Measurements from ENCODE around the gene USP13.

USP13 gene

DNA sequence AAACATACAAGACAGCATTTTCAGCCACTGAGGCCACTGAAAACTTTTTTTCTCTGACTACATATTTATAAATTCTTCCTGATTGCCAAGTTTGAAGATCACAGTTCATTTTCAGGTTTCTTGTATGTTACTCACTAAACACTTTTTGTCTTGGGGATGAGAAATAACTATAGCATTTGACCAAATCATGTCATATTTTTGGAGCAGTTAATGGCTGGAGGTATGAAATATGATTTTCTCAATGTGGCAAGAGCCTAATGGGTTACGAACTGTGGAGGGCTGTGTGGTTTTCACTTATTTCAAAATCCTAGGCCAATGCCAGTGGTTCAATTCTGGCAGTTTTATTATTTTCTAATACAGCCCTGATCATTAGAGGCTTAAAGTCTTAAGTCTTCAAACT, 64.4 kb downstream of the USP13 start:
- H3F3A ChIP-seq (ENCODE audit: low read depth): no peaks in the 10 kb centered on the region; the same call in 1 of the 2 replicates
- no peaks in the 10 kb centered on the region for H3K9me3 ChIP-seq (ENCODE audit: insufficient read depth, low read depth, low read length)
- peaks cover 3% of the 10 kb centered on the region for H3K4me1 ChIP-seq (ENCODE audit: insufficient read depth, low read length, poor library complexity, severe bottlenecking)
- no peaks in the 10 kb centered on the region for H4K20me1 ChIP-seq (ENCODE audit: insufficient read depth, low read length, poor library complexity, severe bottlenecking)
- no peak overlapping the region for H3K9ac ChIP-seq (ENCODE audit: low read depth, low read length, poor library complexity, severe bottlenecking)
- peaks cover 3% of the 10 kb centered on the region; the same call in 1 of the 2 replicates for H3K79me2 ChIP-seq (ENCODE audit: insufficient read depth, low read length)
- no peak overlapping the region for H3K4me2 ChIP-seq (ENCODE audit: low read depth, low read length, poor library complexity, severe bottlenecking)
- TF ChIP-seq EZH2phosphoT487 (IDR thresholded peaks at IDR 0.05; ENCODE audit: borderline replicate concordance): no peak
- TF ChIP-seq, protein P1, sequence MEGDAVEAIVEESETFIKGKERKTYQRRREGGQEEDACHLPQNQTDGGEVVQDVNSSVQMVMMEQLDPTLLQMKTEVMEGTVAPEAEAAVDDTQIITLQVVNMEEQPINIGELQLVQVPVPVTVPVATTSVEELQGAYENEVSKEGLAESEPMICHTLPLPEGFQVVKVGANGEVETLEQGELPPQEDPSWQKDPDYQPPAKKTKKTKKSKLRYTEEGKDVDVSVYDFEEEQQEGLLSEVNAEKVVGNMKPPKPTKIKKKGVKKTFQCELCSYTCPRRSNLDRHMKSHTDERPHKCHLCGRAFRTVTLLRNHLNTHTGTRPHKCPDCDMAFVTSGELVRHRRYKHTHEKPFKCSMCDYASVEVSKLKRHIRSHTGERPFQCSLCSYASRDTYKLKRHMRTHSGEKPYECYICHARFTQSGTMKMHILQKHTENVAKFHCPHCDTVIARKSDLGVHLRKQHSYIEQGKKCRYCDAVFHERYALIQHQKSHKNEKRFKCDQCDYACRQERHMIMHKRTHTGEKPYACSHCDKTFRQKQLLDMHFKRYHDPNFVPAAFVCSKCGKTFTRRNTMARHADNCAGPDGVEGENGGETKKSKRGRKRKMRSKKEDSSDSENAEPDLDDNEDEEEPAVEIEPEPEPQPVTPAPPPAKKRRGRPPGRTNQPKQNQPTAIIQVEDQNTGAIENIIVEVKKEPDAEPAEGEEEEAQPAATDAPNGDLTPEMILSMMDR (conservative IDR thresholded peaks at IDR 0.05; ENCODE audit: low read length): no peak
- H2AFZ ChIP-seq (ENCODE audit: low read length): no peak overlapping the region
- peaks cover 17% of the 10 kb centered on the region; the same call in 1 of the 2 replicates for H3K36me3 ChIP-seq (ENCODE audit: insufficient read depth, low read length)
- no peaks in the 10 kb centered on the region for H3K9me2 ChIP-seq (replicated peaks; ENCODE audit: low read depth, low read length)
- no peaks in the 10 kb centered on the region for H3K27me3 ChIP-seq (ENCODE audit: insufficient read depth, low read length, poor library complexity, severe bottlenecking)
- no peak overlapping the region for H3K4me3 ChIP-seq (ENCODE audit: low read length, poor library complexity, severe bottlenecking)

DNA sequence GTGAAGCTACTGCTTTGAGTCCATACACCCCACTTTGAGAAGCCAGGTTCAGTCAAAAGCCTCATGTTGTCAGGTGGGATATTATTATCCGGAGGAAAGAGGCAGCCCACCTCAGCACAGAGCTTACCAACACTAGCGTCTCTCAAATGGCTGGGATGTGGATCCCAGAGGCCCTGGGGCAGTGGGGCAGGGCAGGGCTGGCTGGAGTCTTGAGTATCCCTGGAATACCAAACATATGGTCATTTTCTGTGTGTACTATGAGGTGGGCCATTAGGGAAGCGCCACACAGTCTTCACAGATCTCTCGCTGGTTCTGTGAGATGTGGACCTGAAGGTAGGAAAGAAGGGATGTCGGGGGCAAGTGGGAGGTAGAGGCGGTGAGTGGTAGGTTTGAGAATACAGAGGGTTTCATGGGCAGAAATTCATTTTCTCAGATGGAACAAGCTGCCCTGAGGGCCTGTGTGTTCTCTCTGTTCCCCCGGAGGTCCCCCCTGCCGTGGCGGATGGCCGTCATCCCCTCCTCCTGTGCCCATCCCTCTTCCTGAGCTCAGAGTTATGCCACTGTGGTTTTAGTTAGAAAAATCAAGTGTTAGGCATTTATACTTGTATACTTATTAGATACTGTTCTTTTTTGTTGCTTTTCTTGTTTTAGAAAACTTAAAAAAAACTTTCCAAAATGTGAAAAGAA, 66.4 kb downstream of the USP13 start:
- H3K9me3 ChIP-seq (ENCODE audit: insufficient read depth, low read depth, low read length): no peaks in the 10 kb centered on the region
- H4K20me1 ChIP-seq (ENCODE audit: insufficient read depth, low read length, poor library complexity, severe bottlenecking): no peaks in the 10 kb centered on the region
- H3K4me1 ChIP-seq (ENCODE audit: insufficient read depth, low read length, poor library complexity, severe bottlenecking): peaks cover 3% of the 10 kb centered on the region
- no peaks in the 10 kb centered on the region; the same call in 1 of the 2 replicates for H3F3A ChIP-seq (ENCODE audit: low read depth)
- H3K9ac ChIP-seq (ENCODE audit: low read depth, low read length, poor library complexity, severe bottlenecking): no peak overlapping the region
- H3K27me3 ChIP-seq (ENCODE audit: insufficient read depth, low read length, poor library complexity, severe bottlenecking): no peaks in the 10 kb centered on the region
- no peak overlapping the region for H2AFZ ChIP-seq (ENCODE audit: low read length)
- no peak overlapping the region for H3K4me2 ChIP-seq (ENCODE audit: low read depth, low read length, poor library complexity, severe bottlenecking)
- peaks cover 3% of the 10 kb centered on the region; the same call in 1 of the 2 replicates for H3K79me2 ChIP-seq (ENCODE audit: insufficient read depth, low read length)
- peaks cover 31% of the 10 kb centered on the region; the same call in 1 of the 2 replicates for H3K36me3 ChIP-seq (ENCODE audit: insufficient read depth, low read length)
- H3K9me2 ChIP-seq (replicated peaks; ENCODE audit: low read depth, low read length): no peaks in the 10 kb centered on the region
- TF ChIP-seq, protein P1 (conservative IDR thresholded peaks at IDR 0.05; ENCODE audit: low read length): no peak
- no peak for TF ChIP-seq EZH2phosphoT487 (IDR thresholded peaks at IDR 0.05; ENCODE audit: borderline replicate concordance)
- no peak overlapping the region for H3K4me3 ChIP-seq (ENCODE audit: low read length, poor library complexity, severe bottlenecking)

DNA sequence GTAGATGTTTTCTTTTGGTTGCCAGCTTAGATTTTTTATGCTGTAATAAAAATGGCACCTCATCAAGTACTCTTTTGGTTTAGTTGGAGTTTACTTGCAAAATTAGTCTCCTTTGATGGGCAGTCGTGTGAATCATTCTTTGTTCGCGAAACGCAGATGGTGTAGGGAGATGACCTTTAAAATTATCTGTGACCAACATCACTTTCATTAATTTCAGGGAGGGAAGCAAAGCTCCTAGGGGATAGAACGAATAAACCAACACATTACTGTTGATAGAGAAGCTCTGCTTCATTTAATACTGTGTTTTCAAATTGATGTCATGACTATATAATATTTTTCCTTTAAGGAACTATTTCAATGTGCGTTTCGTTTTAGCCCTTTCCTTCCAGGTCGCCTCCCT, 67.4 kb downstream of the USP13 start:
- Histone ChIP-seq H3K9me2 (replicated peaks; ENCODE audit: low read depth, low read length) (no peaks in the 10 kb centered on the region), H4K20me1 (ENCODE audit: insufficient read depth, low read length, poor library complexity, severe bottlenecking) (no peaks in the 10 kb centered on the region), H3F3A (ENCODE audit: low read depth) (no peaks in the 10 kb centered on the region; the same call in 1 of the 2 replicates), H3K9me3 (ENCODE audit: insufficient read depth, low read depth, low read length) (no peaks in the 10 kb centered on the region), H3K4me2 (ENCODE audit: low read depth, low read length, poor library complexity, severe bottlenecking) (no peak overlapping the region), H3K36me3 (ENCODE audit: insufficient read depth, low read length) (peaks cover 34% of the 10 kb centered on the region; the same call in 1 of the 2 replicates), H3K79me2 (ENCODE audit: insufficient read depth, low read length) (peaks cover 3% of the 10 kb centered on the region; the same call in 1 of the 2 replicates), H3K27me3 (ENCODE audit: insufficient read depth, low read length, poor library complexity, severe bottlenecking) (no peaks in the 10 kb centered on the region), H3K4me3 (ENCODE audit: low read length, poor library complexity, severe bottlenecking) (no peak overlapping the region), H2AFZ (ENCODE audit: low read length) (no peak overlapping the region), H3K4me1 (ENCODE audit: insufficient read depth, low read length, poor library complexity, severe bottlenecking) (peaks cover 3% of the 10 kb centered on the region), H3K9ac (ENCODE audit: low read depth, low read length, poor library complexity, severe bottlenecking) (no peak overlapping the region)
- no peak for TF ChIP-seq EZH2phosphoT487 (IDR thresholded peaks at IDR 0.05; ENCODE audit: borderline replicate concordance)
